Cardiac septum (tissue), 1 donor: ENCODE data around the gene COL8A1. TPM values are rescaled to one million over a fixed set of nuclear protein-coding genes. Genes with fewer than 3 reads are reported as not detected.

Experiments used
- DNase-seq: peaks from one replicate; pipeline ENCODE4 v3.0.0-alpha.2; 2020; ENCODE audit warnings: low spot score
- intact Hi-C: fragments of 100-400 bp; cut with DNase I; formaldehyde crosslinking; loops from one replicate; pipeline ENCODE4 v1.14.0; 2022
- total RNA-seq: library from RNA; stranded (reverse); fragmentation: NEBNext Ultra II Directional; extraction: Animal tissue kit (Norgen Biotek cat#: 25700); gene quantifications from one replicate; pipeline ENCODE4 v1.2.1, GENCODE V29; 2021
- donor health status: DM: no; HTN: no; CAD: no.

Gene COL8A1
- total RNA-seq, 1 donor from 2014 or later = 28.5 TPM

DNA sequence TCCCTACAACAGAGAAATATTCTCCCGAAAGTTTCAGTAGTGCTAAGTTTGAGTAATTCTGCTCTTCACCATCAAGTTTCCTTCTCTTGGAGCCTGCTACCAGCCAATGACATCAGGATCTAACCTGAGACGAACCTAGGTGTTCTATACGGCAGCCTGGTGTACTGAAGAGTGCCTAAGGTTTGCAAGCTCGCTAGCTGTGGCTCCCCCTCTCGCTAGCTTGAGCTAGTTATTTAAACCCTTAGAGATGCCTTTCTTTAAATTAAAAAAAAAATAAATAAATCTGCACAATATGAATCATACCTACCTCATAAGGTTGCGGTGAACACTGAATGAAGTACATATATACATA, 1.4 kb upstream of the COL8A1 start:
- no peak for DNase-seq
- intact Hi-C loops = loop anchor here (10.0 kb wide), 1 partner anchor 132 kb away; no protein-coding TSS in a partner anchor

DNA sequence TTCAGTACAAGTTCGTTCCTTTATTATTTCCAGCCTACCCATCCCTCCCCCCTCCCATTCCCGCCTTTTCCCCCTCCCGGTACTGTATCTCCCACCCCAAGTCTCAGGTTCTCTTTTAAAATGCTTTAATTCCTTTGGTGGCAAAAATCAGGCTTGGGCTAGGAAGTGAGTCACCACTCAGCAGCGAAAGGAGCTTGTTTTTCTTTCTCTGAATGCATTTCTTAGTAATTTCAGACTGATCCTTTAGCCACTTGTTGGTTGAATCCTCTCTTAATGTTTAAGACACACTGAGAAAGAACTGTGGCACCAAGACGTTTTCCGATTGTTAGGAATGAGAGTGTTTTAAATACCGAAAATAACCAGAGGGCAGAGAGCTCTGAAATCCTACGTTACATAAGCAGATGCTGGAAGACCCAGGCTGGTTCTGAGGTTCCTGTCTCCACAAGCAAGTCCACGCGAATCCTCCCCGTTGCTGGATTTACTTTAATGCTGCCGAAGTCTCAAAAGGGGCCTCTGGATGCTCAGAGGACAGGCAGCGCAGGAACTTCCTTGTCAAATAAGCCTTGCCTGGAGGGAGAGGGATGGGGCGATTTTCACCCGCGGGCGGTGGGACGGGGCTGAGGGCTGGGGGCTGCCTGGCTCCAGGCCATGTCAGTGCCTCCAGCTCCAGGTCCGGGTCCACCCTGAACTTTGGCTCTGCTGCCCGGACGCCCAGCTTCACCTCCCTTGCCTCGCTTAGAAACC, 854 bp upstream of the COL8A1 start:
- intact Hi-C loops = loop anchor here (10.0 kb wide), 1 partner anchor 133 kb away; no protein-coding TSS in a partner anchor
- DNase-seq = no peak

DNA sequence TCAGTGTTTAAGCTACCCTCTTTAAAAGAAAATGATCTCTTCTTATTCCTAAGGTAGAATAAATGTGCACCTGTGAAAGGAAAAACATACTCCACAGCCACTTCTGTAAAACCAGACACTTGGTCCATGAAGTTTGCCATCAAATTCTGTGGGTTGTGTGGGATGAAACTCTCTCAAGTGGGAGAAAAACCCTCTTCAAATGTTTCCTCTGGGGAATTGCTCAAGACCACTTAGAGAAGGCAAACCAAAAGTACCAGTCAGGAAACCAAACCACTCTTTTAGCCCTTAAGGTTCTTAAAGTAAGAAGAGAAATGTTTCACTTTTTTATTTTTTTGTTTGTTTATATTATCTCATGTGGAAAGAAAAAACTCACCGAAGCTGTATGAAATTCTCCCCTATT, 1.2 kb downstream of the COL8A1 start:
- intact Hi-C loops = loop anchor here (10.0 kb wide), 1 partner anchor 135 kb away; no protein-coding TSS in a partner anchor
- no peak for DNase-seq

DNA sequence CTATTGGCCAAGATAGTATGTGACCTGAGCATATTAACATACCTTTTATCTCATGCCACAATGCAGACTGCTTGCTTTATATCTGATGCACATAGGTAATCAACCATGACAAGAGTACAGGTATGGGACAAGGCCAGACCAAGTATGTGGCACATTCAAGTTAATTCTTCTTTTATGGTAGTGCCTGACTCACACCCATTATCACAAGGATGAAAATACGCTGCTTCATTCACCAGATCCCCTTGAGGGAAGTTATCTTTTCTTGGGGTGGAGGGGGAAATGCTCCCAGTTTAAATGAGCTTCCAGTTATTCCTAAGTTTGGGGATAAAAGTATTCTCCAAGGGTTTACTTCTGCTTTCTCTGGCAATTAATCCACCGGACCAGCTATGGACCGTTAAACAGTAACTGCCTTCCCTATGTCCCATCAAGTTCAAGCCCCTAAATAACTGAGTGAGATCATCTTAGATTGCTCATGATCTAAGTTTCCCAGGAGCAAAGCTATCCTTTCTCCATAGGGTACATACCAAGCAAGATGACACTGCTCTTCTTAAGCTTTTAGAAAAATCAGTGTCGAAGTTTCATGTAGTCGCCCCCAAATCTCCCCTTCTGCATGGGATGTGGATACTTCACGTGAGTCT, 1.9 kb downstream of the COL8A1 start:
- DNase-seq = no peak
- intact Hi-C loops = loop anchor here (5.0 kb wide), 1 partner anchor 42 kb away; no protein-coding TSS in a partner anchor

DNA sequence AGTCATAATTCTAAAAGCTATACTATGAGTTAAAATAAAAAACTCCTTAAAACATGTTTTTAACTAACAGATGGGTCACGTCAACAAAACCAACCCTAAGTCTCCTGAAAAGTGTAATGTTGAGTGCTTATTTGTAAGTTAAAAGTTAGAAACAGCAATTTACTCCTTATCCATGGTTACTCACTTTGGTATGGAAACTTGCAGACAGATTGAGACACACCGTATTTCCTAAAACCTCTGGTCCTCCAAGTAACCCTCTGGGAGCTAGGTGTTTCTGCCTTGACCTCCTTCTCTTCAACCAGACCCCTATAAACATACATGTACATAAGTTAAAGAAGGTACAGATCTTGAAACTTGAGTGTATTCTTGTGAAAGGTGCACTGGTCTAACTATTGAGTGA, 3.1 kb downstream of the COL8A1 start:
- intact Hi-C loops = loop anchor here (5.0 kb wide), 1 partner anchor 41 kb away; no protein-coding TSS in a partner anchor
- DNase-seq = no peak

DNA sequence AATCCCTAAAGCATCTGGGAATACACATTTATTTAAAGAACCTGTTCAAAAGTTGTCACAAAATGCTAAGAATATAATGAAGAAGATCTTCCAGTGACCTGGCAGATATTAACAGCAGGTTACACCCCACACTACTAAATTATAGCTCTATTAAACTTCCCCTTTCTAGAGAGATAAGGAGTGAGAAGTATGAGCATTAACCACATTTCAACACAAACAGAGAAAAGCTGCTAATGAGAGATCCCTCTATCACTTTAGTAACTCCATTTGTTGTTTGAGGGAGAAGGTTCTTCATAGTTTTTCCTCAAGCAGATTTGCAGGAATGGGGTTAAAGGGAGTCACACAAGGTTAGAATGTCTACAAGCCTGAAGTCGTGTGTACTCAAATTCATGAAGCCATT, 3.6 kb downstream of the COL8A1 start:
- intact Hi-C loops = loop anchor here (5.0 kb wide), 1 partner anchor 40 kb away; no protein-coding TSS in a partner anchor
- no peak for DNase-seq

DNA sequence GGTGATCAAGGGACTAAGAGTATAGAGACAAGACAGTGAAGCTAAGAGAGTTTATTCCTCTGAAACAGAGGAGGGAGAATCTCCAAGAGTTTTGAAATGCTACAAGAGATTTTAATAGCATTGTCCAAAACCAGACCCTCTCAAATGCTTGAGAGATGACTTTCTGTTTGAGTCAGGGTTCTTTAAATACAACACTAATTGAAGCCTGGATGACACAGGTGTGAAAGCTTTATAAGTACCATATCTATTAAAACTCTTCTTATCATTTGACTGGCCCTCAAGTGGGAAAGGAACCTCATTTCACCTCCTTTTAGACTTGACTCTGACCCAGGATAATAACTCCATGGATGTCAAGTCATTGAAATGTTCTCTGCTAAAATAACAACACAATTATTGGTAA, 5.6 kb downstream of the COL8A1 start:
- DNase-seq = no peak
- intact Hi-C loops = loop anchor here (5.0 kb wide), 1 partner anchor 38 kb away; no protein-coding TSS in a partner anchor

DNA sequence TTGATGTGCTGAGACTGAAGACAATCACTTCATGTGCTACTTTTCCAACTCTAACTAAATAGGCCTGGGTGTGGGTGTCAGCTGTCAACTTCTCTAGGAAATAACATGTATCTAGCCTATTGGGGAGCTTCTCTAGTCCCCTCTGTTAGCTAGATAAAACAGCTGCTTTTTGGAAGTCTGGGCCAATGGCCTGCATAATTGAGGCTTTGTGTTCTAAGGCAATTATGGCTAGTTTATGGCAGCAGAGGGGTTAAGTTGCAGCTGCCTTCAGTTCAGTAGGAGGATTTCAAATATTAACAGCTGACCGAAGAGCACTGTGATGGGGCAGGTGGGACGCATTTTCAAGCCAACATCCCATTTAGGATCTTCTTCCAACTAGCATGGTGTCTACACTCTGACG, 6.4 kb downstream of the COL8A1 start:
- DNase-seq = no peak
- intact Hi-C loops = loop anchor here (5.0 kb wide), 4 partner anchors 38 to 143 kb away; no protein-coding TSS in a partner anchor

DNA sequence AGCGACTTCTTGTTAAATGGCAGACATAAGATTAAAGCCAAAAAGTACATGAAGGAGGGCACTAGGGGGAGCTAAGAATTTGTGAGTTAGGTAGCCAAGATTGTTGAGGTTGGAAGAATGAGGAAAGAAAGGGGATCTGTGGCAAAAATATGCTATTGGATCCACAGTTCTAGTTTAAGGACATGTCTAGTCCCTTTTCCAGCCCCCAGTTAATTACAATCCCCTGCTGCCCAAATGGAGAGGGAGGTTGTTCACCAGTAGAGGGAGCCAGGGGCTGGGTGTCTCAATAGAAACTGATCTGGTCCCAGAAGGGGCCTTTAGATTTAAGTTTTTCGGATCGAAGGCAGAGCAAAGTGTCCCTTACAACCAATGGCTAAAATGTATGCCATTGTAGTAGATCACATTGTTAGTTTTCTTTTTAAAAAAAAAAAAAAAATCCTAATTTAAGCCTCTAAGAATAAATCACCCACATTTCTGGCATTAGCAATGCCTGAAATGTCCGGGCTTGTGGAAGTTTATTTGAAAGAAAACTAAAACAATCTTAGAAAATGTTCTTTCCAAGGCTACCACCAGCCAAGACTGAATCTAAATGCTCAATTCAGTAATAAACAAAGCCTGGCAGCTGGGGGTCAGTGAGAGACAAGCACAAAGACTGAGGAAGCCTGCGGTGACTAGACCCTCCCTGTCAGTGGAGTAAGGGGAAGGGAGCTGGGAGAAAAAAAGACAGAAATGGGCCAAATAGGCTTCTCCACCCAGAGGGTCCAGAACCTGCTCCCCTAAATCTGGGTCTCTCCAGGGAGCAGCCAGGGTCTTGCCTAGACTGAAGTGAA, 7.1 kb downstream of the COL8A1 start:
- no peak for DNase-seq

DNA sequence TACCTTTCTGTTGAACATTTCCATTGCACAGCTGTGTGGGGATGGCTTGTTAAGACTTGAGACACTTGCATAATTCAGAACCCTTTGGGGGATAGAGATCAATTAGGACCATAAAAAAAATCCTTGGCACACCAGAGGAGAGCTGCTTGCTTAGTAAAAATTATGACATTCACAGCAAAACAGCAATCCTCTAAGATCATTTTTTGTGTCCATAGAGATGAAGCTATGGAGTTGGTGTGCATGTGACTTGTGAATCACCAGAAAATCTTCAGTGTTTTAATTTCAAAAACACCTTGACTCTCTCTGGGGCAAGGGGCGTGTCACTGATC, 7.7 kb downstream of the COL8A1 start:
- no peak for DNase-seq
- intact Hi-C loops = loop anchor here (5.0 kb wide), 3 partner anchors 99 to 141 kb away; no protein-coding TSS in a partner anchor

More for the DNA sequence above, 7.1 kb downstream of the COL8A1 start:
- intact Hi-C loops = loop anchor here (5.0 kb wide), 3 partner anchors 98 to 142 kb away; no protein-coding TSS in a partner anchor

DNA sequence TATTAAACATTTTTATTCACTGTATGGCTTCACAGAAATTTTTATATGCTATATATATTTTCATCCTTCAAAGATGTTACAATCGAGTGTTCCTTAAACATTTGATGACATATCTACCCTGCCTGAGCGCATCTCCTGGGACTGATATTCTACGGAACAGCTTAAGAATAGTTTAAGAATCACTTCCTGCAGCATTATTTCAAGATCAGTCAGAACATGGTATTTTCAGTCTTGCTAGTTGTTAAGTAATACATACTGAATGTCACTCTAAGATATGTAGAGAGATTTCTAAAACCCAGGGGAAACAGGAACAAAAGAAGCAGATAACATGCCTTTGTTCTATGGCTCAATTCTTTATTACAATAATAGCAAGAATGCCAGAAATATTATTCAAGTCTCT, 8.7 kb downstream of the COL8A1 start:
- DNase-seq = no peak
- intact Hi-C loops = loop anchor here (5.0 kb wide), 3 partner anchors 100 to 140 kb away; no protein-coding TSS in a partner anchor

DNA sequence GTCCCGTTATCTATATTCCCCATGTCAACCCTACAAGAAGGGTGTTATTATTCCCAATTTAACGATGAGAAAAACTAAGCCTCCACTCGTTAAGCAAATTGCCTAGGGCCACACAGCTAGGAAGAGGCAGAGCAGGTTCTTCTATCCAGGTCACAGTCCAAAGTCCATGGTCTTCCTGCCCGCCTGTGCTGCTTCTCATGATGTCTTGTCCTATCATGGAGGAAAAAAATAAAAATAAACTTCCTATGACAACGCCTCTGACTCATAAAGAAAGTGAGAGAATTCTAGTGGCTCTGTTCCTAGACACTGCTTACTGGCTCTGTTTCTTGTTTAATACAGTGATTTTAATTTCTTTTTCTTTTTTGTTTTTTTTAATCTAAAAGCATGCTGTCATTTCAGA, 9.7 kb downstream of the COL8A1 start:
- intact Hi-C loops = loop anchor here (5.0 kb wide), 3 partner anchors 101 to 139 kb away; no protein-coding TSS in a partner anchor
- DNase-seq = no peak

DNA sequence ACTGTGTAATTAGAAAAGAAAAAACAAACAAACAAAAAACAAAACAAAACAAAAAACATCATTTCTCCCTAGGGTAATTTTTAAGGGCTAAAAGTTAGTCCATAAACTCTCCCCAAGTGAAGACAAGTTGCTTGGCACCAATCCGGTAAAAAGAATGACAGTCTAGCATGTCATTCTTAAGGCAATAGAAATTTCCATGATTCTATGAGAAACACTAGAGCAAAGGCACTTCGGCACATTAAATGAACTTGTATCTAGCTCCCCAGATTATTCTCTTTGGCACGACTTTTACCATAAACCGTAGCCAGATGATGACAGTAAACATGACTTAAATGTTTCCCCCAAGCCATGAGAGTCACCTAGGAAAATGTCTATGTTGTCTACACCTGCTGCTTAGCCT, 10.1 kb downstream of the COL8A1 start:
- intact Hi-C loops = loop anchor here (5.0 kb wide), 3 partner anchors 101 to 139 kb away; no protein-coding TSS in a partner anchor
- no peak for DNase-seq

DNA sequence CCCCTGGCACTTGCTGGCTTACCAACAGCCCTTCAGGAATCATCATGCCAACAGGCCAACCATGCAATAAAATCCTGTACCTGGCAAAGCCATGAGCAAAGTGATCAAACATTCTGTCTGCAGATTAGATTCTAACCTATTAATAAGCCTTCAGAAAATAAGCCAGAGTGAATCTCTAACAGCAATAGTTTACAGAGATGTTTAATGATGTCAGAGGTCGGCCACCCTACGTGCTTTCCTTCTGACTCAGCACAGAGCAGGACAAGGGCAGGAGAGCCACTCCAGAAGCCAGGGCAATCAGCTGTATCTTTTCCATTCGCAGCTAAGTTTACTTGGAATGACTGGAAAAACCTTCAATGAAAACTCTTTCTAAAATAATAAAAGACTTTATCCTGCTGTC, 13.1 kb downstream of the COL8A1 start:
- no peak for DNase-seq

DNA sequence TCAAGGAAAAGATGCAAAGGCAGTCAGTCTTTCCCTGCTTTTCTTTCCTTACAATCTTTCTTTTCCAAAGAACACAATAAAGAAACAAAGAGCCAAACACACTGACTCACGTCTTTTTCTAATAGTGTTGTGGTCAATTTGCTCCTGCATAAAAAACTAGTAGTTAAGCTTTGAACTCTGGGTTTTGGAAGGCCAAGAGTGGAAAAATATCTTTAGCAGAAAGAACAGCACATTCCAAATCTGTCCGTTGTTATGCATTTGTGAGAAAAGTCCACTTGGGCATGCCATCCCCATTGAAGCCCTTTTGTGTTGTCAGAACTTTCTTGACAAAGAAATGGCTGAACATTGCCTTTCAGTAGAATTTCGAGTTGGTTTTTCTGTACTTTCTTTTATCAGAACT, 18.2 kb downstream of the COL8A1 start:
- intact Hi-C loops = no loop called here
- no peak for DNase-seq

More for the DNA sequence above, 13.1 kb downstream of the COL8A1 start:
- intact Hi-C loops = no loop called here

DNA sequence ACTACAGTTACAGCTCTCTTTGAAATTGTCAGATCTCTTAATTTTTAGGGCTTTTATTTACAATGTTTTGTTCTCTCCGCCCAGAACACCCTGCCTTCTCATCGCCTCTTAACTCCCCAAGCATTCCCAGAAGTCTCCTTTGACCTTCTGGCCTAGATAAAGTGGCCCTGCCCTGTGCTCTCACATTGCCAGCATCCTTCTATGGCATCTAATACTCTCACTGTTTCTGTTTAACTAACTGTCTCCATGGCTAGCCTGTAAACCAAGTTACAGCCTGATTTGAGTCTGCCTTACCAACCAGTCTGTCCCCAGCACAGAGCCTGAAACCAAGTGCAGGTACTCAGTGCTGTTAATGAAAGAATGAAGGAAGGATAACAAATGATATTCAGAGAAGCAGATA, 19.9 kb downstream of the COL8A1 start:
- DNase-seq = no peak
- intact Hi-C loops = no loop called here

DNA sequence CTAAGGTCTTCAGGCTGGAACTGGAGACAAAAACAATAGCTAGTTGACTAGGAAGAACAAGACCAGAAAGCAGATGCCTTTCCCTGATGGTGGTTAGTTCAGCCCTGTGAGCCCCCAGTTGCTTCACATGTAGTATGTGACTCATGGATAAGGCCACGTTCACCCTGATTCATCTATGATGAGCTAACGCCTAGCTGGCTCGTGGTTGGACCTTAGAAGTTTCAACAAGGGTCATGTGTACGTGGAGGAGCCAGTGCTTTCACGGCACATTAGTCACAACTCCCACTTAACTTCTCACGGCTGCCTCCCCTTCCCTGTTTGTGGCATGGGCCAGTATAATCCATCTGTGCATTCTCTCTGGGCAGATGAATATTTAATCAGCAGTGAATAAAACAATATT, 20.6 kb downstream of the COL8A1 start:
- intact Hi-C loops = no loop called here
- no peak for DNase-seq

DNA sequence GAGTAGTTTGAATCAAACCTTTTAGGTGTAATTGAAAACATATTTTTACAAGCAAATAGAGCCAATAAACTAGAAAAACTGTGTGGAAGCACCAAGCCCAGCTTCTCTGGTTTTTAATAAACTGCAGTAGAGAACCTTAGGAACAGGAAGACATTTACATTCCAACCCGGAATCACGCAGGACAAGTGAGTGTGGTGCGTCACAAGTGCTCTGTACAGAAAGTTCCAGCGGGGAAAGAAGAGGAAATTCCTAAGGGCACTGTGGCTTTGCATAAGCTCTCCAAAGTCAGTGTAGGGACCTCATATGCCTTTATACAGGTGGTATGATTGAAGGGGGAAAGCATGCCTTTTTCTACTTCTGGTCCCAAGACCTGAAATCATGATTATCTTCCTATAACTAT, 21.6 kb downstream of the COL8A1 start:
- no peak for DNase-seq
- intact Hi-C loops = no loop called here

DNA sequence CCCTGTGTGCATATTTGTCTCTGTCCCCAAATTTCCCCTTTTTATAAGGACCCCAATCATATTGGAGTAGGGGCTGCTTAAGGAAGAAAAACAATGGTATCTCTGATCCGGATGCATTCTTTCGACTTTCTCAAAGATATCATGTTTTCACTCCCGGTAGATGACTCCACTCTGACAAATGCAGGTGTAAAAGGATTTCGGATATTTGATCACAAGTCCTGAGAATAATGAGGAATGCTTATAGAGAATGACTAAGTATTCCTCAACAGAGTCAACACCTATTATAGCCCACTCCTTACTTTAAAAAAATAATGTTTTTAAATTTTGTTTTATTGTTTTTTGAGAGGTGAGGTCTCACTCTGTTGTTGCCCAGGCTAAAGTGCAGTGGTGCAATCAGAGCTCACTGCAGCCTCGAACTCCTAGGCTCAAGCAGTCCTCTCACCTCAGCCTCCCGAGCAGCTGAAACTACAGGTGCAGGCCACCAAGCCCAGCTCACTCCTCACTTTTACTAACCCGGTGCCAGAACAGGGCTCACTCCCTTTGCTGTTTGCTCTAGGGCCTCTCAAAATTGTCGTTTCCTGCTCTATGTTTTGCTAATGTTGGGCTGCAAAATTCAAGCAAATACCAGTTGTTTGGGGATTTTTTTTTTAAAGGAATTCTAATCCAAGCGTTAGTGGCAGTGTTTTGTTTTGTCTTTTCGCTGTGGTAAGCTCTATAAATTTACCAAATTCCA, 24.6 kb downstream of the COL8A1 start:
- intact Hi-C loops = no loop called here
- no peak for DNase-seq
